Caco-2 (cell line): ENCODE data around the gene TMEM145. TPM values are rescaled to one million over a fixed set of nuclear protein-coding genes. Genes with fewer than 3 reads are reported as not detected.
"Not testable (repeated sequence)": the region's sequence is repeated elsewhere in the genome, so short reads cannot be mapped to it uniquely, and the experiment has no call there.

Source experiments
- BruUV-seq: library from RNA; stranded (reverse); fragments of 400-500 nt; replicated peaks from 2 replicates; lab custom pipeline; 2021; lab: Mats Ljungman, UMichigan
- CTCF ChIA-PET: fragments of 300-600 bp; sonication (Branson Sonifier 250); formaldehyde crosslinking; loops from one replicate; lab custom pipeline; 2022; ENCODE audit warnings: antibody characterized with exemption; lab: Charles Lee
- POLR2A ChIA-PET: fragments of 300-600 bp; sonication (Branson Sonifier 250); formaldehyde crosslinking; loops from one replicate; lab custom pipeline; 2022; ENCODE audit warnings: antibody characterized with exemption; lab: Charles Lee
- DNase-seq, 2 experiments: peaks; one replicate each; pipeline versions ENCODE4 v3.0.0 to v3.0.0-alpha.2; 2020 to 2022
- H3K27me3 ChIP-seq: replicated peaks from 2 replicates; pipeline ENCODE4 v1.6.0; 2011; ENCODE audit warnings: low read length; ENCODE audit not compliant: control insufficient read depth, insufficient read depth
- H3K36me3 ChIP-seq: 2 replicates; pipeline ENCODE4 v1.5.1; 2011; ENCODE audit warnings: low read length; ENCODE audit not compliant: control insufficient read depth, insufficient read depth
- H3K4me1 ChIP-seq: fragments of 250-450 bp; sonication (Bioruptor Pico); 2 replicates; pipeline ENCODE4 v1.5.1; 2020; ENCODE audit warnings: mild to moderate bottlenecking
- H3K4me3 ChIP-seq: 2 replicates; pipeline ENCODE4 v1.5.1; 2011; ENCODE audit warnings: low read depth, mild to moderate bottlenecking, control low read depth, low read length
- H3K9me3 ChIP-seq: fragments of 250-450 bp; sonication (Bioruptor Pico); 2 replicates; pipeline ENCODE4 v1.5.1; 2020; ENCODE audit warnings: mild to moderate bottlenecking, moderate library complexity
- H3K27ac Mint-ChIP-seq: one replicate; pipeline ENCODE4 v1.8.0; 2022; ENCODE audit warnings: mixed read lengths; ENCODE audit not compliant: unreplicated experiment
- H3K27me3 Mint-ChIP-seq: one replicate; pipeline ENCODE4 v1.8.0; 2022; ENCODE audit warnings: mixed read lengths; ENCODE audit not compliant: insufficient read depth, unreplicated experiment
- H3K36me3 Mint-ChIP-seq: one replicate; pipeline ENCODE4 v1.8.0; 2022; ENCODE audit warnings: mild to moderate bottlenecking, mixed read lengths; ENCODE audit not compliant: insufficient read depth, unreplicated experiment
- H3K4me1 Mint-ChIP-seq: one replicate; pipeline ENCODE4 v1.8.0; 2022; ENCODE audit warnings: low read depth, mixed read lengths; ENCODE audit not compliant: unreplicated experiment
- H3K4me3 Mint-ChIP-seq: one replicate; pipeline ENCODE4 v1.8.0; 2022; ENCODE audit warnings: mild to moderate bottlenecking, moderate library complexity, mixed read lengths; ENCODE audit not compliant: unreplicated experiment
- H3K9me3 Mint-ChIP-seq: one replicate; pipeline ENCODE4 v1.8.0; 2022; ENCODE audit warnings: mixed read lengths; ENCODE audit not compliant: unreplicated experiment
- CTCF ChIP-seq, 2 experiments: fragments of 200-600 bp in 1 of 2; IDR thresholded peaks; 1 replicate in 1 of 2; 2 replicates in 1 of 2; pipeline versions ENCODE4 v1.5.1 to v1.8.0; 2011 to 2022; ENCODE audit warnings: antibody characterized with exemption in 1 of 2, control low read depth in 1 of 2, inconsistent platforms in 1 of 2, low read depth in 1 of 2, low read length in 1 of 2, mild to moderate bottlenecking in 1 of 2, moderate library complexity in 1 of 2; ENCODE audit not compliant: insufficient read depth in 1 of 2, severe bottlenecking in 1 of 2, unreplicated experiment in 1 of 2
- intact Hi-C: fragments of 100-400 bp; cut with micrococcal nuclease; formaldehyde crosslinking; loops from one replicate; pipeline ENCODE4 v1.10.0; 2022; ENCODE audit not compliant: unreplicated experiment
- total RNA-seq: library from RNA; stranded (reverse); gene quantifications from 2 replicates; pipeline ENCODE4 v1.2.3, GENCODE V29; 2022

Gene TMEM145
- total RNA-seq, 1 experiment from 2014 or later = 2.2 TPM

GRCh38 chr19:42334697-42335373 is 21.7 kb downstream of the TMEM145 start:
- Histone ChIP-seq H3K4me1 (no peaks in the 10 kb centered on the region), H3K27me3 (no peaks in the 10 kb centered on the region), H3K4me3 (no peak overlapping the region), H3K9me3 (no peaks in the 10 kb centered on the region), H3K36me3 (no peaks in the 10 kb centered on the region)
- no peaks in the 10 kb centered on the region for H3K36me3 Mint-ChIP-seq
- BruUV-seq = no TSS peak
- no peak overlapping the region for H3K27ac Mint-ChIP-seq
- intact Hi-C loops = no loop called here
- H3K27me3 Mint-ChIP-seq = no peaks in the 10 kb centered on the region
- ChIA-PET CTCF (no interaction called here), POLR2A (no interaction called here)
- no peak overlapping the region for H3K4me3 Mint-ChIP-seq
- TF ChIP-seq CTCF (IDR thresholded peaks at IDR 0.05; ENCODE audit: insufficient read depth in 1 of 2, low read depth in 1 of 2, low read length in 1 of 2, severe bottlenecking in 1 of 2, unreplicated experiment in 1 of 2) = no peak
- H3K4me1 Mint-ChIP-seq = no peaks in the 10 kb centered on the region
- DNase-seq = no peak
- no peaks in the 10 kb centered on the region for H3K9me3 Mint-ChIP-seq

GRCh38 chr19:42335374-42335936 is 22.3 kb downstream of the TMEM145 start:
- Histone ChIP-seq H3K36me3 (no peaks in the 10 kb centered on the region), H3K27me3 (no peaks in the 10 kb centered on the region), H3K9me3 (no peaks in the 10 kb centered on the region), H3K4me3 (no peak overlapping the region), H3K4me1 (no peaks in the 10 kb centered on the region)
- BruUV-seq = no TSS peak
- no peaks in the 10 kb centered on the region for H3K27me3 Mint-ChIP-seq
- no peak overlapping the region for H3K4me3 Mint-ChIP-seq
- H3K9me3 Mint-ChIP-seq = no peaks in the 10 kb centered on the region
- ChIA-PET POLR2A (no interaction called here), CTCF (no interaction called here)
- no peak for TF ChIP-seq CTCF (IDR thresholded peaks at IDR 0.05; ENCODE audit: insufficient read depth in 1 of 2, low read depth in 1 of 2, low read length in 1 of 2, severe bottlenecking in 1 of 2, unreplicated experiment in 1 of 2)
- no peaks in the 10 kb centered on the region for H3K36me3 Mint-ChIP-seq
- no peaks in the 10 kb centered on the region for H3K4me1 Mint-ChIP-seq
- intact Hi-C loops = no loop called here
- no peak for DNase-seq
- H3K27ac Mint-ChIP-seq = no peak overlapping the region

GRCh38 chr19:42335971-42336370 is 22.9 kb downstream of the TMEM145 start:
- Mint-ChIP-seq H3K4me1 (no peaks in the 10 kb centered on the region), H3K4me3 (no peak overlapping the region), H3K27ac (no peak overlapping the region), H3K36me3 (no peaks in the 10 kb centered on the region), H3K9me3 (no peaks in the 10 kb centered on the region), H3K27me3 (no peaks in the 10 kb centered on the region)
- no peak for DNase-seq
- H3K9me3 ChIP-seq = no peaks in the 10 kb centered on the region
- no peaks in the 10 kb centered on the region for H3K36me3 ChIP-seq
- CTCF ChIA-PET = no interaction called here
- H3K4me1 ChIP-seq = no peaks in the 10 kb centered on the region
- no peaks in the 10 kb centered on the region for H3K27me3 ChIP-seq
- TF ChIP-seq CTCF (IDR thresholded peaks at IDR 0.05; ENCODE audit: insufficient read depth in 1 of 2, low read depth in 1 of 2, low read length in 1 of 2, severe bottlenecking in 1 of 2, unreplicated experiment in 1 of 2) = no peak
- POLR2A ChIA-PET = no interaction called here
- intact Hi-C loops = no loop called here
- BruUV-seq = no TSS peak
- no peak overlapping the region for H3K4me3 ChIP-seq

- H3K4me3 ChIP-seq, H3K36me3 ChIP-seq, H3K27ac Mint-ChIP-seq, POLR2A ChIA-PET, CTCF ChIA-PET, DNase-seq, H3K36me3 Mint-ChIP-seq, H3K9me3 ChIP-seq, intact Hi-C loops, H3K4me3 Mint-ChIP-seq, H3K27me3 ChIP-seq, H3K4me1 Mint-ChIP-seq, H3K4me1 ChIP-seq, H3K27me3 Mint-ChIP-seq, BruUV-seq, H3K9me3 Mint-ChIP-seq: not testable (repeated sequence)
Measured at GRCh38 chr19:42339126-42339860, 26.2 kb downstream of the TMEM145 start.
